GM12878 (cell line): Measurements from ENCODE around the gene DGKI. TPM values are rescaled to one million over a fixed set of nuclear protein-coding genes. Genes with fewer than 3 reads are reported as not detected.

ENCODE experiments used
- ATAC-seq: fragments of 200-7000 bp; cut with Tn5 transposase; 3 replicates; pipeline ENCODE4 v1.9.1; 2020; ENCODE audit warnings: mild to moderate bottlenecking, moderate library complexity
- BruUV-seq: library from RNA; stranded (reverse); fragments of 400-500 nt; replicated peaks from 2 replicates; lab custom pipeline; 2021; lab: Mats Ljungman, UMichigan
- CTCF ChIA-PET: fragments of 300-600 bp; sonication (Branson Sonifier 250); formaldehyde crosslinking; extraction: SDS; loops from one replicate; lab custom pipeline; 2021; ENCODE audit warnings: inconsistent platforms; lab: Yijun Ruan, JAX
- POLR2A ChIA-PET: fragments of 350-600 bp; formaldehyde crosslinking; extraction: SDS; loops from one replicate; lab custom pipeline; 2021; ENCODE audit warnings: inconsistent platforms; lab: Charles Lee
- RAD21 ChIA-PET: fragments of 300-600 bp; sonication (Branson Sonifier 250); formaldehyde crosslinking; loops from one replicate; lab custom pipeline; 2023; ENCODE audit warnings: antibody characterized with exemption; ENCODE audit not compliant: unreplicated experiment; lab: Charles Lee
- SMC1A ChIA-PET: fragments of 300-600 bp; sonication (Branson Sonifier 250); formaldehyde crosslinking; loops from one replicate; lab custom pipeline; 2023; ENCODE audit not compliant: unreplicated experiment, uncharacterized antibody; lab: Charles Lee
- DNase-seq: peaks from one replicate; pipeline ENCODE4 v3.0.0-alpha.2; 2011; ENCODE audit warnings: low read depth, low spot score
- FAIRE-seq: peaks from 3 replicates; lab custom pipeline; 2011; peaks lifted over from hg19 to GRCh38; lab: Jason Lieb, UNC
- H2AFZ ChIP-seq: 2 replicates; pipeline ENCODE4 v1.6.0; 2011; ENCODE audit warnings: low read depth, low read length, control low read depth; ENCODE audit not compliant: control insufficient read depth
- H3K27ac ChIP-seq: 2 replicates; pipeline ENCODE4 v1.5.1; 2011; ENCODE audit warnings: control low read depth; ENCODE audit not compliant: control insufficient read depth, insufficient read depth
- H3K27me3 ChIP-seq, 2 experiments: replicated peaks in 1 of 2; 2 replicates each; pipeline versions ENCODE4 v1.6.0 to v1.6.1; 2011; ENCODE audit warnings: low read length in 1 of 2; ENCODE audit not compliant: control insufficient read depth in 2 of 2, insufficient read depth in 2 of 2
- H3K36me3 ChIP-seq, 2 experiments: 2 replicates each; pipeline ENCODE4 v1.5.1; 2011; ENCODE audit warnings: low read length in 1 of 2; ENCODE audit not compliant: control insufficient read depth in 2 of 2, insufficient read depth in 2 of 2
- H3K4me1 ChIP-seq: 2 replicates; pipeline ENCODE4 v1.6.1; 2011; ENCODE audit warnings: mild to moderate bottlenecking, low read length, moderate library complexity, mixed read lengths; ENCODE audit not compliant: control insufficient read depth, insufficient read depth
- H3K4me2 ChIP-seq: 2 replicates; pipeline ENCODE4 v1.6.0; 2011; ENCODE audit warnings: control low read depth; ENCODE audit not compliant: control insufficient read depth, insufficient read depth
- H3K4me3 ChIP-seq: fragments of 200-600 bp; sonication (generic); 2 replicates; pipeline ENCODE4 v1.5.1; 2016
- H3K79me2 ChIP-seq: 2 replicates; pipeline ENCODE4 v1.6.0; 2011; ENCODE audit warnings: low read length; ENCODE audit not compliant: control insufficient read depth, insufficient read depth
- H3K9ac ChIP-seq: 2 replicates; pipeline ENCODE4 v1.8.0; 2011; ENCODE audit warnings: low read length, control low read depth, mixed read lengths; ENCODE audit not compliant: control insufficient read depth, insufficient read depth
- H3K9me3 ChIP-seq: replicated peaks from 3 replicates; pipeline ENCODE4 v1.5.1; 2011; ENCODE audit warnings: mild to moderate bottlenecking, low read length; ENCODE audit not compliant: control insufficient read depth, insufficient read depth
- H4K20me1 ChIP-seq: 2 replicates; pipeline ENCODE4 v1.6.0; 2011; ENCODE audit not compliant: control insufficient read depth, insufficient read depth
- CBX5 ChIP-seq: sonication (generic); IDR thresholded peaks from 2 replicates; pipeline ENCODE4 v1.6.1; 2016; ENCODE audit warnings: low read depth, moderate library complexity, mild to moderate bottlenecking, inconsistent platforms
- EED ChIP-seq: sonication (generic); IDR thresholded peaks from 2 replicates; pipeline ENCODE4 v1.6.1; 2016; ENCODE audit warnings: antibody characterized with exemption, low read depth
- GABPA ChIP-seq: IDR thresholded peaks from 2 replicates; pipeline ENCODE4 v1.6.1; 2014; ENCODE audit warnings: antibody characterized with exemption, low read depth, mild to moderate bottlenecking, inconsistent platforms
- IKZF2 ChIP-seq, 2 experiments: fragments of 450-650 bp; IDR thresholded peaks; 2 replicates each; pipeline ENCODE4 v1.6.1; 2017; ENCODE audit warnings: mild to moderate bottlenecking in 2 of 2, moderate library complexity in 2 of 2
- IRF4 ChIP-seq: IDR thresholded peaks from 2 replicates; pipeline ENCODE4 v1.6.1; 2011; ENCODE audit warnings: low read depth, low read length
- MEF2A ChIP-seq: IDR thresholded peaks from 2 replicates; pipeline ENCODE4 v1.6.1; 2011; ENCODE audit warnings: low read depth, mild to moderate bottlenecking, low read length, moderate library complexity; ENCODE audit not compliant: insufficient read depth
- NFIC ChIP-seq: IDR thresholded peaks from 2 replicates; pipeline ENCODE4 v1.6.1; 2012; ENCODE audit warnings: low read depth, mild to moderate bottlenecking, inconsistent platforms, low read length, moderate library complexity
- NFXL1 ChIP-seq: fragments of 450-650 bp; IDR thresholded peaks from 2 replicates; pipeline ENCODE4 v1.6.1; 2017; ENCODE audit warnings: antibody characterized with exemption, mild to moderate bottlenecking, borderline replicate concordance
- POLR2A ChIP-seq: IDR thresholded peaks from 2 replicates; pipeline ENCODE4 v1.6.1; 2011; ENCODE audit warnings: low read depth, mild to moderate bottlenecking, low read length
- POLR2AphosphoS2 ChIP-seq: IDR thresholded peaks from 2 replicates; pipeline ENCODE4 v1.6.1; 2011; ENCODE audit warnings: low read depth, mild to moderate bottlenecking, low read length, improper control_type of control experiment, moderate library complexity
- SREBF1 ChIP-seq: IDR thresholded peaks from 2 replicates; pipeline ENCODE4 v1.6.1; 2012; ENCODE audit warnings: mild to moderate bottlenecking, low read length
- SRF ChIP-seq, 2 experiments: IDR thresholded peaks; 2 replicates each; pipeline ENCODE4 v1.6.1; 2011; ENCODE audit warnings: low read depth in 2 of 2, low read length in 2 of 2, mild to moderate bottlenecking in 1 of 2, moderate library complexity in 1 of 2
- SUZ12 ChIP-seq: fragments of 200-600 bp; sonication (generic); IDR thresholded peaks from one replicate; pipeline ENCODE4 v1.6.1; 2018; ENCODE audit warnings: antibody characterized with exemption, mild to moderate bottlenecking; ENCODE audit not compliant: unreplicated experiment
- YBX1 ChIP-seq: fragments of 450-650 bp; IDR thresholded peaks from 2 replicates; pipeline ENCODE4 v1.6.1; 2016; ENCODE audit warnings: antibody characterized with exemption
- WGBS: methylation state at CpG from one replicate; pipeline ENCODE4 v1.1.6; 2016; ENCODE audit warnings: low lambda C conversion rate; ENCODE audit not compliant: insufficient replicate concordance, insufficient coverage; ENCODE audit errors: missing lambda C conversion rate; 5-methylcytosine and 5-hydroxymethylcytosine counted together
- in situ Hi-C: fragments of 300-500 bp; cut with MboI; formaldehyde crosslinking; loops from 9 replicates; pipeline ENCODE4 v1.14.3; 2018; ENCODE audit warnings: mixed read lengths
- intact Hi-C: fragments of 100-400 bp; cut with micrococcal nuclease; formaldehyde crosslinking; loops from one replicate; pipeline ENCODE4 v1.14.2; 2022; ENCODE audit not compliant: unreplicated experiment
- polyA plus RNA-seq, 11 experiments: library from polyadenylated mRNA; depleted of rRNA in 4 of 11; unstranded in 6 of 11; stranded (reverse) in 5 of 11; fragments of >200 nt; fragmentation: Nextera tagmentation in 4 of 11; fragmentation: Illumina TruSeq in 1 of 11; extraction: Ambion mirVana in 4 of 11; extraction: Trizol in 1 of 11; gene quantifications; 1 replicate in 1 of 11; 2 replicates in 10 of 11; pipeline versions ENCODE4 v1.2.1 to v1.2.3, GENCODE V29; 2011 to 2016; ENCODE audit warnings: inconsistent platforms in 2 of 11, missing spikeins in 2 of 11, low read depth in 1 of 11
- total RNA-seq, 4 experiments: library from RNA; depleted of rRNA in 3 of 4; stranded (reverse); fragments of >200 nt in 3 of 4; fragmentation: Illumina TruSeq in 1 of 4; extraction: Trizol in 1 of 4; gene quantifications; 2 replicates each; pipeline versions ENCODE4 v1.2.1 to v1.2.3, GENCODE V29; 2013 to 2021
- TF ChIP-seq, protein P1 (sequence below): fragments of 450-650 bp; formaldehyde crosslinking; IDR thresholded peaks from 2 replicates; pipeline ENCODE4 v1.4.0; 2022; ENCODE audit warnings: mild to moderate bottlenecking, moderate library complexity
- TF ChIP-seq, protein P2 (sequence below): fragments of 450-650 bp; IDR thresholded peaks from 2 replicates; pipeline ENCODE4 v1.6.1; 2017; ENCODE audit warnings: antibody characterized with exemption, mild to moderate bottlenecking, moderate library complexity

Gene DGKI
- total and polyA plus RNA-seq, 10 of the 15 experiments (the other 5 are each of a cell fraction or from before 2014, with no cell fraction given): 10.4 to 37.1 (median 22.1) TPM

DNA sequence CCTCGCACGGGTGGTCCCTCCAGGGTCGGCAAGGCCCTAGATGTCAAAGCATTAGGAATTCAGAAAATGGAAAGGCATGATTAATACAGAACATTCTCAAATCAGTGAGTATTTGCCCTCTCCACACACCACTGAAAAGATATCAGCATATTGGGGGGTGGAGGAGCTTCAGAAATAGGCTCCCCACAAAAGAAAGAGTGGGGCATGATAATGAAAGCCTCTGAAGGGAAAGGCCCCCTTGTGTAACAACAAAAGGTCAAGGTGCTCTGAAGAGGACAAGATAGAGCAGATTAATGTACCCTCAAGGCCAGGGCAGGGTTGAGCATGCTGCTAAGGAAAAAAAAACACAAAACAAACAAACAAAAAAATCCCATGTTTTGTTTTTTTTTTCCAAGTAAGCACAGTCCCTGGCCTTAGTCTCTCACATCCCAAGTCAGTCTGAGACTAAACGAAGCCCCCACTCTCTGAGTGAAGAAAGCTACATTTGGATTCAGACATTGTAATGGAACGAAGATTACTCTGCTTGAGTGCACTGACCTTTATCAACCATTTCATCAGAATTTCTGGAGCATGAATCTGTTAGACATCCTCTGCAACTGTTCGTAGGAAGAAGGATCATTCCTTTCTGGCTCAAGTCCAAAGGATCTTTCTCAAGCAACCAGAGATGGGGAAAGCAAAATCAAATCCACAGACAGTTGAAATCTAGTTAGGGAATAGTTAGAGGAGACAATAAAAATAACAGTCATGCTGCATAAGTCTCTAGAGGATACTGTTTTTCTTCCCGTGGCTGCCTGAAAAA lies 27.4 kb upstream of the DGKI start:
- H3K27ac ChIP-seq: no peak overlapping the region
- no peaks in the 10 kb centered on the region for H3K27me3 ChIP-seq
- in situ Hi-C loops: no loop called here
- H3K36me3 ChIP-seq: peaks cover 10 to 39% of the 10 kb centered on the region in 2 experiments
- FAIRE-seq: no peak
- no peaks in the 10 kb centered on the region for H3K79me2 ChIP-seq
- H2AFZ ChIP-seq: no peak overlapping the region
- H3K9ac ChIP-seq: no peak overlapping the region
- no peaks in the 10 kb centered on the region for H3K4me1 ChIP-seq
- RAD21 ChIA-PET: interaction anchor here (0.8 kb wide), 1 partner anchor 62 kb away, joined by 3 read pairs; no protein-coding TSS in a partner anchor
- no peaks in the 10 kb centered on the region for H3K9me3 ChIP-seq
- no TSS peak for BruUV-seq
- intact Hi-C loops: no loop called here
- CTCF ChIA-PET: interaction anchor here (1.6 kb wide), 1 partner anchor 218 kb away, joined by 4 read pairs; no protein-coding TSS in a partner anchor
- H3K4me3 ChIP-seq: no peak overlapping the region
- H4K20me1 ChIP-seq: no peaks in the 10 kb centered on the region
- 80% methylated on average over 7 of the region's 7 CpGs for WGBS
- no peak overlapping the region for H3K4me2 ChIP-seq
- DNase-seq: no peak
- POLR2A ChIA-PET: interaction anchor here (0.6 kb wide), 3 partner anchors 10 to 99 kb away, joined by 3 to 6 read pairs (median 3); no protein-coding TSS in a partner anchor
- ATAC-seq: peak; percentile 26; the same call in 2 of the 3 replicates
- SMC1A ChIA-PET: interaction anchor here (0.6 to 1.5 kb wide), 7 partner anchors 14 to 217 kb away, joined by 3 to 5 read pairs (median 3); no protein-coding TSS in a partner anchor
- TF ChIP-seq SREBF1 (no peak), POLR2A (no peak), IRF4 (no peak), POLR2AphosphoS2 (no peak), MEF2A (no peak), NFXL1 (no peak), SUZ12 (no peak), CBX5 (no peak), SRF (IDR thresholded peaks at IDR 0.05; ENCODE audit: low read depth in 2 of 2, low read length in 2 of 2) (no peak), GABPA (no peak), IKZF2 (IDR thresholded peaks at IDR 0.05) (no peak), NFIC (no peak), EED (no peak), YBX1 (no peak)
- TF ChIP-seq, protein P1, sequence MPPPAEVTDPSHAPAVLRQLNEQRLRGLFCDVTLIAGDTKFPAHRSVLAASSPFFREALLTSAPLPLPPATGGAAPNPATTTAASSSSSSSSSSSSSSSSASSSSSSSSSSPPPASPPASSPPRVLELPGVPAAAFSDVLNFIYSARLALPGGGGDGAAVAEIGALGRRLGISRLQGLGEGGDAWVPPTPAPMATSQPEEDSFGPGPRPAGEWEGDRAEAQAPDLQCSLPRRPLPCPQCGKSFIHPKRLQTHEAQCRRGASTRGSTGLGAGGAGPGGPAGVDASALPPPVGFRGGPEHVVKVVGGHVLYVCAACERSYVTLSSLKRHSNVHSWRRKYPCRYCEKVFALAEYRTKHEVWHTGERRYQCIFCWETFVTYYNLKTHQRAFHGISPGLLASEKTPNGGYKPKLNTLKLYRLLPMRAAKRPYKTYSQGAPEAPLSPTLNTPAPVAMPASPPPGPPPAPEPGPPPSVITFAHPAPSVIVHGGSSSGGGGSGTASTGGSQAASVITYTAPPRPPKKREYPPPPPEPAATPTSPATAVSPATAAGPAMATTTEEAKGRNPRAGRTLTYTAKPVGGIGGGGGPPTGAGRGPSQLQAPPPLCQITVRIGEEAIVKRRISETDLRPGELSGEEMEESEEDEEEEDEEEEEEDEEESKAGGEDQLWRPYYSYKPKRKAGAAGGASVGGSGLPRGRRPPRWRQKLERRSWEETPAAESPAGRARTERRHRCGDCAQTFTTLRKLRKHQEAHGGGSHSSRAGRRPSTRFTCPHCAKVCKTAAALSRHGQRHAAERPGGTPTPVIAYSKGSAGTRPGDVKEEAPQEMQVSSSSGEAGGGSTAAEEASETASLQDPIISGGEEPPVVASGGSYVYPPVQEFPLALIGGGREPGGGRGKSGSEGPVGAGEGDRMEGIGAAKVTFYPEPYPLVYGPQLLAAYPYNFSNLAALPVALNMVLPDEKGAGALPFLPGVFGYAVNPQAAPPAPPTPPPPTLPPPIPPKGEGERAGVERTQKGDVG (CRISPR knock-in tag): no peak
- TF ChIP-seq, protein P2, sequence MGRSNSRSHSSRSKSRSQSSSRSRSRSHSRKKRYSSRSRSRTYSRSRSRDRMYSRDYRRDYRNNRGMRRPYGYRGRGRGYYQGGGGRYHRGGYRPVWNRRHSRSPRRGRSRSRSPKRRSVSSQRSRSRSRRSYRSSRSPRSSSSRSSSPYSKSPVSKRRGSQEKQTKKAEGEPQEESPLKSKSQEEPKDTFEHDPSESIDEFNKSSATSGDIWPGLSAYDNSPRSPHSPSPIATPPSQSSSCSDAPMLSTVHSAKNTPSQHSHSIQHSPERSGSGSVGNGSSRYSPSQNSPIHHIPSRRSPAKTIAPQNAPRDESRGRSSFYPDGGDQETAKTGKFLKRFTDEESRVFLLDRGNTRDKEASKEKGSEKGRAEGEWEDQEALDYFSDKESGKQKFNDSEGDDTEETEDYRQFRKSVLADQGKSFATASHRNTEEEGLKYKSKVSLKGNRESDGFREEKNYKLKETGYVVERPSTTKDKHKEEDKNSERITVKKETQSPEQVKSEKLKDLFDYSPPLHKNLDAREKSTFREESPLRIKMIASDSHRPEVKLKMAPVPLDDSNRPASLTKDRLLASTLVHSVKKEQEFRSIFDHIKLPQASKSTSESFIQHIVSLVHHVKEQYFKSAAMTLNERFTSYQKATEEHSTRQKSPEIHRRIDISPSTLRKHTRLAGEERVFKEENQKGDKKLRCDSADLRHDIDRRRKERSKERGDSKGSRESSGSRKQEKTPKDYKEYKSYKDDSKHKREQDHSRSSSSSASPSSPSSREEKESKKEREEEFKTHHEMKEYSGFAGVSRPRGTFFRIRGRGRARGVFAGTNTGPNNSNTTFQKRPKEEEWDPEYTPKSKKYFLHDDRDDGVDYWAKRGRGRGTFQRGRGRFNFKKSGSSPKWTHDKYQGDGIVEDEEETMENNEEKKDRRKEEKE: no peak
